GM12892 (cell line): ENCODE results near the gene SSX3.
"Not testable (repeated sequence)": the region's sequence is repeated elsewhere in the genome, so short reads cannot be mapped to it uniquely, and the experiment has no call there.

Source experiments
- POLR2A ChIP-seq: IDR thresholded peaks from 2 replicates; pipeline ENCODE4 v1.6.1; 2011; ENCODE audit warnings: low read depth, low read length, control low read depth
- TAF1 ChIP-seq: IDR thresholded peaks from 2 replicates; pipeline ENCODE4 v1.6.1; 2011; ENCODE audit warnings: low read depth, mild to moderate bottlenecking, control low read depth, low read length, borderline replicate concordance

DNA sequence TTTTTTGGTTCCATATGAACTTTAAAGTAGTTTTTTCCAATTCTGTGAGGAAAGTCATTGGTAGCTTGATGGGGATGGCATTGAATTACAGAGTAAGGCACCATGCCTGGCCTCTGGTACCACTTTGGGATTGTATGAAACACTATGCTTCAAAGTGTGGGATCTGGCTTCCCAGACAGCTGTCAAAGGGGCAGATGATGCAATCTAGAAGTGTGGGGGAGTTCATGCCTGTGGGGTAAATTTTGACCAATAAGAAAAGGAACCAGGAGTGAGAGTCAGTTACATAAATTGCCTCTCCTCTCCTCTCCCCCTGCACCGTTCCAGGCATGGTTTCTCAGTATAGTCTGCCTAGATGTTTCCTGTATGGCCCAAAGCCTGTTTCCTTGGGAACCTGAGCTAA lies 41.3 kb upstream of the SSX3 start:
- not testable (repeated sequence) for TF ChIP-seq TAF1, POLR2A
